ENCODE measurements around the gene FOXL3.

GRCh38 chr7:325051-325798 is 35.3 kb downstream of the FOXL3 start:
- TF ChIP-seq CTCF (IDR thresholded peaks at IDR 0.05): no peak
- TF ChIP-seq POLR2A (IDR thresholded peaks at IDR 0.05): no peak

Data from testis (tissue), 2 donors.